Osteocyte (in vitro differentiated cells): ENCODE data around the gene RYR2. TPM values are rescaled to one million over a fixed set of nuclear protein-coding genes. Genes with fewer than 3 reads are reported as not detected.

ENCODE experiments used
- DNase-seq: peaks from one replicate; pipeline ENCODE4 v3.0.0; 2021; ENCODE audit warnings: mixed read lengths; ENCODE audit not compliant: unreplicated experiment; ENCODE audit errors: extremely low spot score
- H3K27ac Mint-ChIP-seq: one replicate; pipeline ENCODE4 v1.8.0; 2021; ENCODE audit warnings: mild to moderate bottlenecking, mixed read lengths; ENCODE audit not compliant: unreplicated experiment
- H3K27me3 Mint-ChIP-seq: one replicate; pipeline ENCODE4 v1.8.0; 2021; ENCODE audit warnings: mixed read lengths; ENCODE audit not compliant: unreplicated experiment
- H3K36me3 Mint-ChIP-seq: one replicate; pipeline ENCODE4 v1.8.0; 2021; ENCODE audit warnings: mixed read lengths; ENCODE audit not compliant: unreplicated experiment
- H3K4me1 Mint-ChIP-seq: one replicate; pipeline ENCODE4 v1.8.0; 2021; ENCODE audit warnings: mixed read lengths; ENCODE audit not compliant: unreplicated experiment
- H3K4me3 Mint-ChIP-seq: one replicate; pipeline ENCODE4 v1.8.0; 2021; ENCODE audit warnings: mild to moderate bottlenecking, moderate library complexity, mixed read lengths; ENCODE audit not compliant: unreplicated experiment
- H3K9me3 Mint-ChIP-seq: one replicate; pipeline ENCODE4 v1.8.0; 2021; ENCODE audit warnings: mixed read lengths; ENCODE audit not compliant: unreplicated experiment
- total RNA-seq: library from RNA; stranded (reverse); gene quantifications from 2 replicates; pipeline ENCODE4 v1.2.1, GENCODE V29; 2021
- TF ChIP-seq, protein P1 (sequence below): fragments of 200-600 bp; sonication (generic); IDR thresholded peaks from 2 replicates; pipeline ENCODE4 v1.5.0; 2021; ENCODE audit warnings: antibody characterized with exemption, mild to moderate bottlenecking, moderate library complexity

The RYR2 gene
- total RNA-seq, 1 donor from 2014 or later: 0.03 TPM

DNA sequence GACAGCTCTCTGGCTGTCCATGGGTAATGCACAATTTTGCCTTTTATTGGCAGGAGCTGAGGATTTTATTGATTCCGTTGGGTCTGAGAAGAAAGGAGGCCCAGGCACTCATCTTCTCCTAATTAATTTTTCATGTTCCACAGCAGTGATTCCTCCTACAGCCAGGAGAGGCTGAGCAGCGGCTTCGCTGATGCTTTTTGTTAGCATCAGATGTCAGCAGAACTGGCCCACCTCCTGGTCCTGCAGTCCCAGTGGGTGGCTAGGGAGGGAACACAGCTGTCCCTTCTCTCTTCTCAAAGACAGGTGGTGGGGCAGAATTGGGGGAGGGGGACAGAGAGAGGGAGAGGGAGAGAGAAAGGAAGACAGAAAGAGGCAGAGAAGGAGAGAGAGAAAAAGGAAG lies 43.4 kb upstream of the RYR2 start:
- TF ChIP-seq, protein P1, sequence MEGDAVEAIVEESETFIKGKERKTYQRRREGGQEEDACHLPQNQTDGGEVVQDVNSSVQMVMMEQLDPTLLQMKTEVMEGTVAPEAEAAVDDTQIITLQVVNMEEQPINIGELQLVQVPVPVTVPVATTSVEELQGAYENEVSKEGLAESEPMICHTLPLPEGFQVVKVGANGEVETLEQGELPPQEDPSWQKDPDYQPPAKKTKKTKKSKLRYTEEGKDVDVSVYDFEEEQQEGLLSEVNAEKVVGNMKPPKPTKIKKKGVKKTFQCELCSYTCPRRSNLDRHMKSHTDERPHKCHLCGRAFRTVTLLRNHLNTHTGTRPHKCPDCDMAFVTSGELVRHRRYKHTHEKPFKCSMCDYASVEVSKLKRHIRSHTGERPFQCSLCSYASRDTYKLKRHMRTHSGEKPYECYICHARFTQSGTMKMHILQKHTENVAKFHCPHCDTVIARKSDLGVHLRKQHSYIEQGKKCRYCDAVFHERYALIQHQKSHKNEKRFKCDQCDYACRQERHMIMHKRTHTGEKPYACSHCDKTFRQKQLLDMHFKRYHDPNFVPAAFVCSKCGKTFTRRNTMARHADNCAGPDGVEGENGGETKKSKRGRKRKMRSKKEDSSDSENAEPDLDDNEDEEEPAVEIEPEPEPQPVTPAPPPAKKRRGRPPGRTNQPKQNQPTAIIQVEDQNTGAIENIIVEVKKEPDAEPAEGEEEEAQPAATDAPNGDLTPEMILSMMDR: no peak
- no peak overlapping the region for H3K27ac Mint-ChIP-seq
- H3K4me1 Mint-ChIP-seq: no peaks in the 10 kb centered on the region
- peaks cover 9% of the 10 kb centered on the region for H3K27me3 Mint-ChIP-seq
- DNase-seq: no peak
- no peak overlapping the region for H3K4me3 Mint-ChIP-seq
- H3K9me3 Mint-ChIP-seq: peaks cover 4% of the 10 kb centered on the region
- H3K36me3 Mint-ChIP-seq: no peaks in the 10 kb centered on the region

DNA sequence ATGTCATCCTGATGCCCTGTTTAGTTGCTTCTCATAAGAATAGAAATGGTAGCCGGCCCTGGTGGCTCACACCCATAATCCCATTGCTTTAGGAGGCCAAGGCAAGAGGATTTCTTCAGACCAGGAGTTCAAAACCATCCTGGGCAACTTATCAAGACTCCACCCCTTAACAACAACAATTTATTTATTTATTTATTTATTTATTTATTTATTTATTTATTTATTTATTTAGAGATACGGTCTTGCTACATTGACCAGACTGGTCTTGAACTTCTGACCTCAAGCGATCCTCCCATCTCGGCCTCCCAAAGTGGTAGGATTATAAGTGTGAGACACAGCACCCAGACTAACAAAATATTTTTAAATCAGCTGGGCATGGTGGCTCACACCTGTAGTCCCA lies 41.8 kb upstream of the RYR2 start:
- H3K9me3 Mint-ChIP-seq: peaks cover 4% of the 10 kb centered on the region
- H3K4me1 Mint-ChIP-seq: no peaks in the 10 kb centered on the region
- no peaks in the 10 kb centered on the region for H3K36me3 Mint-ChIP-seq
- H3K27ac Mint-ChIP-seq: no peak overlapping the region
- no peak overlapping the region for H3K4me3 Mint-ChIP-seq
- peaks cover 9% of the 10 kb centered on the region for H3K27me3 Mint-ChIP-seq
- TF ChIP-seq, protein P1: no peak
- no peak for DNase-seq

DNA sequence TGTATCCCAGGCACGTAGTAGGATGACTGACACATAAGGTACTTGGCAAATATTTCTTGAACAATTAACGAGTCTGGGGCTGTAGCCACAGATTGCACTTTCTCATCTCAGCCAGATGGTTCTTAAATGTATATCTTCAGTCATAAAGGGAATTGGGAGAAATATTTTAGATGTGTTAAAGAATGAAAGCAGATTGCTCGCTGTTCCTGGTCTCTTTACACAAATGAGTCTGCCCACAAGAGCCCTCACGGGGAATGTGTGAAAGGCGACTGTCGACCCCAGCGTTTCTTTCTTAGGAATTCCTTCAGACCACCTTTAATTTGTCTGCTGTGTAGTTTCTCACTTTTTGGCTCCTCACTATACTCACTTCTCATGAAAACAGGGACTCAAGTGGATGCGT lies 38.5 kb upstream of the RYR2 start:
- H3K27ac Mint-ChIP-seq: no peak overlapping the region
- no peak for DNase-seq
- no peak overlapping the region for H3K4me3 Mint-ChIP-seq
- H3K4me1 Mint-ChIP-seq: no peaks in the 10 kb centered on the region
- TF ChIP-seq, protein P1: no peak
- peaks cover 6% of the 10 kb centered on the region for H3K9me3 Mint-ChIP-seq
- H3K27me3 Mint-ChIP-seq: peaks cover 9% of the 10 kb centered on the region
- H3K36me3 Mint-ChIP-seq: no peaks in the 10 kb centered on the region

DNA sequence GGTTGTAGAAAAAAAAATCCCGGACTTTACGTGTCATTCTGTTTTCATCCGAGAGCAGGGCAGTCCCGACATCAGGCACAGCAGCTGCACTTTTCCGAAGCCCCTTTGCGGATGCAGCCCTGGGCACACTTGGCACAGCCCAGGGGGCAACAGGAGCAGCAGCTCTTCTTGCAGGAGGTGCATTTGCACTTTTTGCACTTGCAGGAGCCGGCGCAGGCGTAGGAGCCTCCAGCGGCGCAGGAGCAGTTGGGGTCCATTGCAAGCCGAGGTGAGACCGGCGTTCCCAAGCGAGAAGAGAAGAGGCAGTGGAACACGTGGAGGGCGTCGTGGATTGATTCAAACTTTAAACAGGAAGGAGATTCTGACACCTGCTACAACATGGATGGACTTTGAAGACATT lies 37.9 kb upstream of the RYR2 start, which contains the start of gene MT1HL1:
TSS of gene MT1HL1 (minus strand) at position 326 of the 400 bp plus-strand sequence. CDS start at position 257, 69 bp downstream.
- no peaks in the 10 kb centered on the region for H3K36me3 Mint-ChIP-seq
- TF ChIP-seq, protein P1: no peak
- no peak within 1 kb of the TSS for H3K27ac Mint-ChIP-seq
- no peak for DNase-seq
- peaks cover 8% of the 10 kb centered on the region for H3K9me3 Mint-ChIP-seq
- no peak within 1 kb of the TSS for H3K4me3 Mint-ChIP-seq
- no peaks in the 10 kb centered on the region for H3K4me1 Mint-ChIP-seq
- peaks cover 9% of the 10 kb centered on the region for H3K27me3 Mint-ChIP-seq

DNA sequence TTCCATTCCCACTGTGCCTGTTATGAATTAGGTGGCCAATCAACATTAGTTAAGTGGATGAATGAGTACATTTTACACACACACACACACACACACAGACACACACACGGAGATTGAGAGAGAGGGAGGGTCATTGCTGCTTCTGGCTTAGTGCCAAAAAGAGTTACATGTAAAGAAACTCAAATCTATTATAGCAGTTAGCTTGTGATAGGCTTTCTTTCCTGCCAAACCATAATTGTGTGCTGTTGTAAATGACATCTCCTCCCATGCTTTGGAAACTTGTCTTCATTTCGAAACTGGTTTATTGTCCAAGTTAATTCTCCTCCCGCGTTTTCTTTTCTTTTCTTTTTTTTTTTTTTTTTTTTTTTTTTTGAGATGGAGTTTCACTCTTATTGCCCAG lies 36.3 kb upstream of the RYR2 start:
- peaks cover 9% of the 10 kb centered on the region for H3K27me3 Mint-ChIP-seq
- TF ChIP-seq, protein P1: no peak
- H3K9me3 Mint-ChIP-seq: peaks cover 8% of the 10 kb centered on the region
- H3K36me3 Mint-ChIP-seq: no peaks in the 10 kb centered on the region
- no peaks in the 10 kb centered on the region for H3K4me1 Mint-ChIP-seq
- DNase-seq: no peak
- no peak overlapping the region for H3K4me3 Mint-ChIP-seq
- no peak overlapping the region for H3K27ac Mint-ChIP-seq
